ENCODE data around the gene ZBTB46. TPM values are rescaled to one million over a fixed set of nuclear protein-coding genes. Genes with fewer than 3 reads are reported as not detected.

Gene ZBTB46
- total and polyA plus RNA-seq, 10 of the 15 experiments (the other 5 are each of a cell fraction or from before 2014, with no cell fraction given): 0.15 to 0.92 (median 0.34) TPM

DNA sequence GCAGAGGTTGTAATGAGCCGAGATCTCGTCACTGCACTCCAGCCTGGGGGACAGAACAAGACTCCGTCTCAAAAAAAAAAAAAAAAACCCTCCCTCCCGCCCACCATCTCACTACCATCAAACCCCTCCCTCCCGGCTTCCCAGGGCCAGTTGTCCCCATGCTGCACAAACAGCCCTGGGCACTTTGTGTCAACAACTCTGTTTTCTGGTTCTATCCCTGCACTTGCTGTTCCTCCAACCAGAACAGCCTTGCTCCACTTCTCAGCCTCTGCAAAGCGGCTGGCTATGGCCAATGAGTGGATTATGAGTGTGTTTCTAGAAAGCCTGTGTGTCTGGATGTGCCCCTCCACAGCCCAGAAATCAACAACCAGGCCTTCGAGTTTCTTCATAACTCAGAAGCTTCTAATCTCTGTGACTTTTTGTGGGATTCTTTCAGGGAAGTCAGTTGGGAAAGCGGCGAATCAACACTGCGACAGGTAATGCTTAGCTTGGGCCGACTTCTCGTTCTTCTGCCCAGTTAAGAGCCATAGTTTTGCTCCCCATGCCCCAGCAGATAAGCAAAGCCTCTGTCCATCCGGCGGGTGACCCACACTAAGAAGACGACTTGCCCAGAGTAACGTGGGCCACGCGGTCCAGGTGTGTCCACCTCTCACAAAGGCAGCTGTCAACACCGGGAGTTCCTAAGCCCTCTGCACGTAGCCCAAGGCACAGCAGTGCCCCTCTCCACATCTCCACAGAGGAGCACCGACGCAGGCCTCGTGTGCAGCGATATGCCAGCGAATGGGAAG, 5.5 kb downstream of the ZBTB46 start:
- in situ Hi-C loops (cut with MboI) (no loop called here), intact Hi-C loops (cut with micrococcal nuclease; ENCODE audit: unreplicated experiment) (no loop called here)
- WGBS (ENCODE audit: insufficient coverage, insufficient replicate concordance, low lambda C conversion rate, missing lambda C conversion rate): 80% methylated on average over 20 of the region's 25 CpGs
- no peaks in the 10 kb centered on the region for H3K9me3 ChIP-seq (replicated peaks; ENCODE audit: control insufficient read depth, insufficient read depth, low read length)
- no peak overlapping the region for H3K4me3 ChIP-seq
- ChIA-PET POLR2A (interaction anchor here (0.8 kb wide), 1 partner anchor 38 kb away, joined by 3 read pairs; no protein-coding TSS in a partner anchor), RAD21 (ENCODE audit: unreplicated experiment) (no interaction called here), CTCF (no interaction called here), SMC1A (ENCODE audit: uncharacterized antibody, unreplicated experiment) (no interaction called here)
- no peak for FAIRE-seq
- no peaks in the 10 kb centered on the region for H3K36me3 ChIP-seq (ENCODE audit: control insufficient read depth in 2 of 2, insufficient read depth in 2 of 2, low read length in 1 of 2)
- H2AFZ ChIP-seq (ENCODE audit: control insufficient read depth, low read depth, low read length): no peak overlapping the region
- BruUV-seq (replicated peaks): no TSS peak
- TF ChIP-seq CHD2 (IDR thresholded peaks at IDR 0.05; ENCODE audit: borderline replicate concordance, low read depth, low read length) (no peak), POU2F2 (IDR thresholded peaks at IDR 0.05; ENCODE audit: borderline replicate concordance, low read depth, low read length) (no peak), NRF1 (conservative IDR thresholded peaks at IDR 0.05; ENCODE audit: low read depth, low read length) (no peak)
- TF ChIP-seq, protein P1, sequence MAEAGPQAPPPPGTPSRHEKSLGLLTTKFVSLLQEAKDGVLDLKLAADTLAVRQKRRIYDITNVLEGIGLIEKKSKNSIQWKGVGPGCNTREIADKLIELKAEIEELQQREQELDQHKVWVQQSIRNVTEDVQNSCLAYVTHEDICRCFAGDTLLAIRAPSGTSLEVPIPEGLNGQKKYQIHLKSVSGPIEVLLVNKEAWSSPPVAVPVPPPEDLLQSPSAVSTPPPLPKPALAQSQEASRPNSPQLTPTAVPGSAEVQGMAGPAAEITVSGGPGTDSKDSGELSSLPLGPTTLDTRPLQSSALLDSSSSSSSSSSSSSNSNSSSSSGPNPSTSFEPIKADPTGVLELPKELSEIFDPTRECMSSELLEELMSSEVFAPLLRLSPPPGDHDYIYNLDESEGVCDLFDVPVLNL (IDR thresholded peaks at IDR 0.05; ENCODE audit: low read depth, low read length): no peak
- no peak overlapping the region for H3K9ac ChIP-seq (ENCODE audit: control insufficient read depth, insufficient read depth, low read length)
- H4K20me1 ChIP-seq (ENCODE audit: control insufficient read depth, insufficient read depth): peaks cover 7% of the 10 kb centered on the region; the same call in 1 of the 2 replicates
- no peaks in the 10 kb centered on the region for H3K79me2 ChIP-seq (ENCODE audit: control insufficient read depth, insufficient read depth, low read length)
- H3K27me3 ChIP-seq (replicated peaks in 1 of 2; ENCODE audit: control insufficient read depth in 2 of 2, insufficient read depth in 2 of 2, low read length in 1 of 2): peaks cover 9 to 11% of the 10 kb centered on the region in 2 experiments; a peak in 3 of 4 replicates
- ATAC-seq: no peak
- no peak overlapping the region for H3K27ac ChIP-seq (ENCODE audit: control insufficient read depth, insufficient read depth)
- peaks cover 4% of the 10 kb centered on the region; the same call in 1 of the 2 replicates for H3K4me1 ChIP-seq (ENCODE audit: control insufficient read depth, insufficient read depth, low read length)
- no peak overlapping the region for H3K4me2 ChIP-seq (ENCODE audit: control insufficient read depth, insufficient read depth)
- DNase-seq (ENCODE audit: low read depth, low spot score): no peak

Data from GM12878 (cell line).